ENCODE results near the gene ESYT1. TPM values are rescaled to one million over a fixed set of nuclear protein-coding genes. Genes with fewer than 3 reads are reported as not detected.

Gene ESYT1
- total RNA-seq, 1 experiment from 2014 or later = 75.7 TPM

Other genes starting within 250 kb of the ESYT1 start
- gene PYM1, start 200.4 kb upstream of the ESYT1 start, total RNA-seq (2014; rRNA removed; shearing (Covaris generic); ENCODE audit: low replicate concordance) = 58.9 and 63.8 TPM in 2 replicates
- 70.4 and 88.5 TPM in 2 replicates for gene DGKA, start 197.1 kb upstream of the ESYT1 start, total RNA-seq (2014; rRNA removed; shearing (Covaris generic); ENCODE audit: low replicate concordance)
- gene PMEL, start 162.2 kb upstream of the ESYT1 start, total RNA-seq (2014; rRNA removed; shearing (Covaris generic); ENCODE audit: low replicate concordance) = 8.8 and 9.7 TPM in 2 replicates
- gene CDK2, start 161.4 kb upstream of the ESYT1 start, total RNA-seq (2014; rRNA removed; shearing (Covaris generic); ENCODE audit: low replicate concordance) = 35.3 and 49.9 TPM in 2 replicates
- gene RAB5B, start 154.2 kb upstream of the ESYT1 start, total RNA-seq (2014; rRNA removed; shearing (Covaris generic); ENCODE audit: low replicate concordance) = 43.8 and 62.4 TPM in 2 replicates
- gene SUOX, start 131.0 kb upstream of the ESYT1 start, total RNA-seq (2014; rRNA removed; shearing (Covaris generic); ENCODE audit: low replicate concordance) = 3.1 and 11.0 TPM in 2 replicates
- gene IKZF4, start 107.2 kb upstream of the ESYT1 start, total RNA-seq (2014; rRNA removed; shearing (Covaris generic); ENCODE audit: low replicate concordance) = 1.0 and 7.4 TPM in 2 replicates
- gene RPS26, start 86.3 kb upstream of the ESYT1 start, total RNA-seq (2014; rRNA removed; shearing (Covaris generic); ENCODE audit: low replicate concordance) = 417 and 1,471 TPM in 2 replicates
- not detected in 2 replicates for gene ERBB3, start 48.1 kb upstream of the ESYT1 start, total RNA-seq (2014; rRNA removed; shearing (Covaris generic); ENCODE audit: low replicate concordance)
- 111 and 267 TPM in 2 replicates for gene PA2G4, start 23.7 kb upstream of the ESYT1 start, total RNA-seq (2014; rRNA removed; shearing (Covaris generic); ENCODE audit: low replicate concordance)
- gene RPL41, start 11.6 kb upstream of the ESYT1 start, total RNA-seq (2014; rRNA removed; shearing (Covaris generic); ENCODE audit: low replicate concordance) = 7,506 and 9,874 TPM in 2 replicates
- 11.9 and 13.4 TPM in 2 replicates for gene ZC3H10, start 10.0 kb upstream of the ESYT1 start, total RNA-seq (2014; rRNA removed; shearing (Covaris generic); ENCODE audit: low replicate concordance)
- gene MYL6B, start 24.3 kb downstream of the ESYT1 start, total RNA-seq (2014; rRNA removed; shearing (Covaris generic); ENCODE audit: low replicate concordance) = 33.1 and 94.4 TPM in 2 replicates
- 640 and 780 TPM in 2 replicates for gene MYL6, start 30.1 kb downstream of the ESYT1 start, total RNA-seq (2014; rRNA removed; shearing (Covaris generic); ENCODE audit: low replicate concordance)
- gene SMARCC2, start 61.2 kb downstream of the ESYT1 start, total RNA-seq (2014; rRNA removed; shearing (Covaris generic); ENCODE audit: low replicate concordance) = 26.2 and 42.2 TPM in 2 replicates
- 52.0 and 63.6 TPM in 2 replicates for gene RNF41, start 93.7 kb downstream of the ESYT1 start, total RNA-seq (2014; rRNA removed; shearing (Covaris generic); ENCODE audit: low replicate concordance)
- 45.6 and 54.2 TPM in 2 replicates for gene NABP2, start 96.1 kb downstream of the ESYT1 start, total RNA-seq (2014; rRNA removed; shearing (Covaris generic); ENCODE audit: low replicate concordance)
- 0.61 TPM in 1 of 2 replicates, not detected in the other for gene SLC39A5, start 101.8 kb downstream of the ESYT1 start, total RNA-seq (2014; rRNA removed; shearing (Covaris generic); ENCODE audit: low replicate concordance)
- 14.3 and 18.2 TPM in 2 replicates for gene ANKRD52, start 130.1 kb downstream of the ESYT1 start, total RNA-seq (2014; rRNA removed; shearing (Covaris generic); ENCODE audit: low replicate concordance)
- 32.7 and 38.9 TPM in 2 replicates for gene COQ10A, start 138.7 kb downstream of the ESYT1 start, total RNA-seq (2014; rRNA removed; shearing (Covaris generic); ENCODE audit: low replicate concordance)
- 80.4 and 158 TPM in 2 replicates for gene CS, start 172.1 kb downstream of the ESYT1 start, total RNA-seq (2014; rRNA removed; shearing (Covaris generic); ENCODE audit: low replicate concordance)
- 85.1 and 107 TPM in 2 replicates for gene CNPY2, start 187.7 kb downstream of the ESYT1 start, total RNA-seq (2014; rRNA removed; shearing (Covaris generic); ENCODE audit: low replicate concordance)
- 72.3 and 74.3 TPM in 2 replicates for gene PAN2, start 205.7 kb downstream of the ESYT1 start, total RNA-seq (2014; rRNA removed; shearing (Covaris generic); ENCODE audit: low replicate concordance)
- gene IL23A, start 210.6 kb downstream of the ESYT1 start, total RNA-seq (2014; rRNA removed; shearing (Covaris generic); ENCODE audit: low replicate concordance) = 5.9 and 8.1 TPM in 2 replicates
- 86.1 and 93.5 TPM in 2 replicates for gene STAT2, start 231.8 kb downstream of the ESYT1 start, total RNA-seq (2014; rRNA removed; shearing (Covaris generic); ENCODE audit: low replicate concordance)
- gene APOF, start 234.6 kb downstream of the ESYT1 start, total RNA-seq (2014; rRNA removed; shearing (Covaris generic); ENCODE audit: low replicate concordance) = not detected in 2 replicates